ENCODE results near the gene SF3B3.
"Not testable (repeated sequence)": the region's sequence is repeated elsewhere in the genome, so short reads cannot be mapped to it uniquely, and the experiment has no call there.

Gene SF3B3

GRCh38 chr16:70569752-70570151 is 46.1 kb downstream of the SF3B3 start:
- DNase-seq, result no peak

GRCh38 chr16:70570967-70571570 is 47.5 kb downstream of the SF3B3 start:
- DNase-seq, result no peak

- DNase-seq, result no peak
Measured at GRCh38 chr16:70571623-70572022, 48.0 kb downstream of the SF3B3 start.

- no peak for DNase-seq
Measured at GRCh38 chr16:70572050-70572925, 48.7 kb downstream of the SF3B3 start.

- no peak for DNase-seq
Measured at GRCh38 chr16:70572926-70573270, 49.3 kb downstream of the SF3B3 start.

- no peak for DNase-seq
Measured at GRCh38 chr16:70573451-70574121, 50.0 kb downstream of the SF3B3 start.

- DNase-seq, result no peak
Measured at GRCh38 chr16:70574595-70575271, 51.1 kb downstream of the SF3B3 start.

GRCh38 chr16:70575376-70575775 is 51.8 kb downstream of the SF3B3 start:
- no peak for DNase-seq

GRCh38 chr16:70576431-70577255 is 53.0 kb downstream of the SF3B3 start:
- peak; percentile 88 for DNase-seq

GRCh38 chr16:70577256-70577698 is 53.7 kb downstream of the SF3B3 start:
- DNase-seq, result peak; percentile 66

- DNase-seq, result no peak
Measured at GRCh38 chr16:70578035-70578434, 54.4 kb downstream of the SF3B3 start.

GRCh38 chr16:70579248-70579647 is 55.6 kb downstream of the SF3B3 start:
- DNase-seq, result no peak

GRCh38 chr16:70579648-70580630 is 56.3 kb downstream of the SF3B3 start:
- no peak for DNase-seq

- no peak for DNase-seq
Measured at GRCh38 chr16:70582280-70582978, 58.8 kb downstream of the SF3B3 start.

- DNase-seq, result no peak
Measured at GRCh38 chr16:70586731-70587130, 63.1 kb downstream of the SF3B3 start.

- DNase-seq, result no peak
Measured at GRCh38 chr16:70588565-70588964, 64.9 kb downstream of the SF3B3 start.

- DNase-seq, result not testable (repeated sequence)
Measured at GRCh38 chr16:70589416-70589815, 65.8 kb downstream of the SF3B3 start.

- DNase-seq, result peak; percentile 89
Measured at GRCh38 chr16:70589998-70590471, 66.4 kb downstream of the SF3B3 start.

- DNase-seq, result no peak
Measured at GRCh38 chr16:70590722-70591415, 67.3 kb downstream of the SF3B3 start.

- DNase-seq, result no peak
Measured at GRCh38 chr16:70591615-70592014, 68.0 kb downstream of the SF3B3 start.
